ENCODE measurements around the gene ROS1. TPM values are rescaled to one million over a fixed set of nuclear protein-coding genes. Genes with fewer than 3 reads are reported as not detected.
"Not testable (repeated sequence)": the region's sequence is repeated elsewhere in the genome, so short reads cannot be mapped to it uniquely, and the experiment has no call there.

ROS1 gene
- not detected for total RNA-seq

DNA sequence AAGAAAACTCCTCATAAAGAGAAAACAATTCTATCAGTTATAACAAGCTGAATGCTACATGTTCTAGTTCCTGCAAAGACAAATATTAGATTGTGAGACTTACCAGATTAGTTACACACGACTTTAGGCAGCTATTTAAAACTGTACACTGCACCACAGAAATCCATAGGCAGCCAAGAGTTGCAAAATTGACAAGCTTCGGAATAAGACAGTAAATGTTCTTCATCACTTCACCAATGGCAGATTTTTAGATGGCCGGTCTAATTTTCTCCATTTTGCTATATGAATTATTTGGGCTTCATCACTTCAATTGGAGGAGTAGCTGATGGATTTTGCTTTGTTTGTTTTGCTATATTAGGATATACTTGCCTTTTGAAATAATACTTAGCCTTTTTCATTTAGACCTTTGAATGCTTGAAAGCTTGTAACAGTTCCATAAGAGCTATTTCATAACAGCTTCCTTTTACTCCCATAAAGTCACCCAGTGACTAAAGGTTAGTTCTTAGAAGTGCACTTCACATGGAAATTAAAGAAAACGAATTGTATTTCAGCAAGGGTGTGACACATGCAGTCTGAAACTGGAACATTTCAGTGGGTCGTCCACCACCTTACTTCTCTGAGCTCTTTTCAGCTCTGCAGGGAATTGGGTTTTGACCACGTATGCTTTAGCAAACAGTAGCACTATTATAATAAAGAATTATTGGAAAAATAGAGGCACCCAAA lies at the start of gene ROS1:
TSS of gene ROS1 (minus strand) at position 512 of the 723 bp plus-strand sequence. CDS start at position 226, 286 bp downstream.
- Mint-ChIP-seq H3K4me1 (no peaks in the 10 kb centered on the region), H3K27me3 (peaks cover 49% of the 10 kb centered on the region), H3K4me3 (no peak within 1 kb of the TSS), H3K9me3 (no peaks in the 10 kb centered on the region), H3K36me3 (no peaks in the 10 kb centered on the region), H3K27ac (no peak within 1 kb of the TSS)
- DNase-seq: no peak

DNA sequence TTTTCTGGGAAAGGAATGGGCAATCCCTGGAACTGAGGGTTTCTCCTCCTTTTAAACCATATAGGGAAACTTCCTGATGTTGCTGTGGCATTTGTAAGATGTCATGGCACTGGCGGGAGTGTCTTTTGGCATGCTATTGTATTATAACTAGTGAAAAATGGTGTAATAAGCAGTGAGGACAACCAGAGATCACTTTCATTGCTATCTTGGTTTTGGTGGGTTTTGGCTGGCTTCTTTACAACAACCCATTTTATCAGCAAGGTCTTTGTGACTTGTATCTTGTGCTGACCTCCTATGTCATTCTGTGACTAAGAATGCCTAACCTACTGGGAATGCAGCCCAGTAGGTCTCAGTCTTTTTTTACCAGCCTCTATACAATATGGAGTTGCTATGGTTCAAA lies 47.7 kb upstream of the ROS1 start:
- no peak overlapping the region for H3K4me3 Mint-ChIP-seq
- DNase-seq: no peak
- peaks cover 3% of the 10 kb centered on the region for H3K4me1 Mint-ChIP-seq
- no peak overlapping the region for H3K27ac Mint-ChIP-seq
- peaks cover 25% of the 10 kb centered on the region for H3K27me3 Mint-ChIP-seq
- H3K36me3 Mint-ChIP-seq: no peaks in the 10 kb centered on the region
- H3K9me3 Mint-ChIP-seq: no peaks in the 10 kb centered on the region

DNA sequence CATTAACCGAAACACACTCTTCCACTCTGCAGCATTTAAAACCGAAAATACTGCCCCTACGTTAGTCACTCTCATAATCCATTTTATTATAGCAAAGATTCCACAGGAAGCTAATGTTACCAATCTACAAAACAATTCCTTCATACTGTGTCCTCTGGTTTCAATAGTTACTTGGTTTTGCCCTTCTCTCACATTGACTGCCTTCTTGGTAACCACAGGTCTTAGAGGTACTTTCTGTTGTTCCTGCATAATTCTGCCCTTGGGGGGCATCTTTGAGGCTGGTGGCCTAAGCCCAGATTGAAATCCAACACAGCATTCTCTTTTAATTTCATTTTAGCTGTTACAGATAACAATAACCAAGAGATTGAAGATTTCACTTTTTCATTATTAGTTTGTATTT lies 46.9 kb upstream of the ROS1 start:
- peaks cover 3% of the 10 kb centered on the region for H3K4me1 Mint-ChIP-seq
- H3K27me3 Mint-ChIP-seq: peaks cover 19% of the 10 kb centered on the region
- H3K4me3 Mint-ChIP-seq: no peak overlapping the region
- no peaks in the 10 kb centered on the region for H3K36me3 Mint-ChIP-seq
- H3K9me3 Mint-ChIP-seq: no peaks in the 10 kb centered on the region
- DNase-seq: no peak
- no peak overlapping the region for H3K27ac Mint-ChIP-seq

DNA sequence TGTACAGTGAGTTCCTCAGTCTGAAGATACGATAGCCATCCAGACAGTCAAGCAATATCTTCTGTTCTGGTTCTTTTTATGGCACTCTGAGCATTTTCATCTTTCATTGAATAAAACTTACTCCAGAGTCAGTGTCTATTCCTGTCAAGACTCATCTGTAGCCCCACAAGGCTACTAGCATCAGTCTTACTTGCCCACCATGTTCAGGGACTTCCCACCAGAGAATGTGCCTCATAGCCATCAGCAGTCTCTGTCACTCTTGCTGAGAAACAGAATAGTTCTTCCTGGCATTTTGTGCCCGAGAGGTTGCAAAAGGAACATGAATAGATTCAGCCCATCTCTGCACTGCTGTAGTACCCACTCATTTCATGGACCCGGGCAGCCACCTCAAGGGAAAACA lies 44.0 kb upstream of the ROS1 start:
- H3K36me3 Mint-ChIP-seq: no peaks in the 10 kb centered on the region
- H3K4me1 Mint-ChIP-seq: peaks cover 7% of the 10 kb centered on the region
- no peaks in the 10 kb centered on the region for H3K9me3 Mint-ChIP-seq
- no peak overlapping the region for H3K27ac Mint-ChIP-seq
- H3K4me3 Mint-ChIP-seq: no peak overlapping the region
- DNase-seq: no peak
- peaks cover 7% of the 10 kb centered on the region for H3K27me3 Mint-ChIP-seq

DNA sequence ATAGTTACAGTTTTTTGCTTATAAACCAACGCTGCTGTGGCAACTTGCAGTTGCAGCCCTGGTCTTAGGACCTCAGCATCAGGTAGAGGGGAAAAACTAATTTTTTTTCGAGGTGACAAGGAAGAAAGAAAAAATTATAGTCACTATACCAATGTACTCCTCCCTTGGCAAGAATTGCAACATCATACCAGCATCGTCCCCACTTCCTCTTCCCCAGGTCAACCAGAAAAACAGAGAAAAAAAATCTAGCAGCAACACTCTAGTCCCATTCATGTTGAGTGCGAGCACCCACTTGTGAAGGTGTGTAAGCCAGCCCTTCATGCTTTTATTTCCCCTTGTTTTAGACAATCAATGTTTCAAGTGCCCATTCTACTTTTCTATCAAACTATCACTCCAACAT lies 43.6 kb upstream of the ROS1 start:
- no peaks in the 10 kb centered on the region for H3K9me3 Mint-ChIP-seq
- no peak for DNase-seq
- no peak overlapping the region for H3K27ac Mint-ChIP-seq
- H3K4me3 Mint-ChIP-seq: no peak overlapping the region
- no peaks in the 10 kb centered on the region for H3K36me3 Mint-ChIP-seq
- peaks cover 10% of the 10 kb centered on the region for H3K4me1 Mint-ChIP-seq
- H3K27me3 Mint-ChIP-seq: peaks cover 10% of the 10 kb centered on the region

DNA sequence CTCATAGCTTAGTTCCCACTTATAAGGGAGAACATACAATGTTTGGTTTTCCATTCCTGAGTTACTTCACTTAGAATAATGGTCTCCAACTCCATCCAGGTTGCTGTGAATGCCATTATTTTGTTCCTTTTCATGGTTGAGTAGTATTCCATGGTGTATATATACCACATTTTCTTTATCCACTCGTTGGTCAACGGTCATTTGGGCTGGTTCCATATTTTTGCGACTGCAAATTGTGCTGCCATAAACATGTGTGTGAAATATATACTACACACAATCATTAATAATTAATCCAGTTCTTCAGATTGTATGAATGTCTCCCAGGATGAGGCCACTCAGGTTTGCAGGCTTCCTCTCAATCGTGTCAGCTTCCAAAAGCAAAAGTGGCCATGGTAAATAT lies 42.8 kb upstream of the ROS1 start:
- H3K27me3 Mint-ChIP-seq, H3K36me3 Mint-ChIP-seq, H3K4me3 Mint-ChIP-seq, H3K27ac Mint-ChIP-seq, H3K9me3 Mint-ChIP-seq, DNase-seq: not testable (repeated sequence)
- H3K4me1 Mint-ChIP-seq: peaks cover 17% of the 10 kb centered on the region

DNA sequence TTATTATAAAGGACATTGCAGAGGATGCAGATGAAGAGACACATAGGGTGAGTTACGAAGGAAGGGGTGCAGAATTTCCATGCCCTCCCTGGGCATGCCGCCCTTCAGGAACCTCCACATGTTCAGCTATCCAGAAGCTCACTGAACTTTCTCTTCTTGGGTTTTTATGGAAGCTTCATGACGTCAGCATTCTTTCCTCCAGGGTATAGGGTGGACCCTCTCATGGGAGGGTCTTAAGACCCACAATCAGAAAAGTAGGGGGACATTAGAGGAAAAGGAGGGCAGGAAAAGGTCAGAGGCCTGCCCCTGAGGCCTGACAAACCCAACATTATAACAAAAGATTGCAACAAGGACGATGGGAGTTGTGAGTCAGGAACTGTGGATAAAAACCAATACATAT lies 42.1 kb upstream of the ROS1 start:
- Mint-ChIP-seq H3K9me3 (no peaks in the 10 kb centered on the region), H3K27ac (no peak overlapping the region), H3K27me3 (peaks cover 4% of the 10 kb centered on the region), H3K4me1 (peaks cover 18% of the 10 kb centered on the region), H3K36me3 (no peaks in the 10 kb centered on the region), H3K4me3 (no peak overlapping the region)
- no peak for DNase-seq

DNA sequence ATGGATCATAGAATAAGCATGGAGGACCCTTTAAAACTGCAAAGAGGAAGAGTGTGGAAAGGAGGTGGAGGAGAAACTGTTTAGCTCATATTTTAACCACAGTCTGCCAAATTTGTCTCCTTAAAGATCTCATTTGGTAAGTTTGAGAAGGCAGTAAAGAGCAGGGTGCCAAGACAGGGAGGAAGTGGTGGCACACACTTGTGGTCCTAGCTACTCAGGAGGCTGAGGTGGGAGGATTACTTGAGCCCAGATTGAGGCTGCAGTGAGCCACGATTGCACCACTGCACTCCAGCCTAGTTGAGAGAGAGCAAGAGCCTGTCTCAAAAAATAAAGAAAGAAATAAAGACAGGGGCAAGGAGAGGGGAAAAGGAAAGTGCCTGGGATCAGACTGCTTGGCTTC lies 39.9 kb upstream of the ROS1 start:
- Mint-ChIP-seq H3K27me3 (peaks cover 14% of the 10 kb centered on the region), H3K9me3 (no peaks in the 10 kb centered on the region), H3K4me1 (peaks cover 15% of the 10 kb centered on the region), H3K36me3 (no peaks in the 10 kb centered on the region), H3K4me3 (no peak overlapping the region), H3K27ac (no peak overlapping the region)
- DNase-seq: no peak

DNA sequence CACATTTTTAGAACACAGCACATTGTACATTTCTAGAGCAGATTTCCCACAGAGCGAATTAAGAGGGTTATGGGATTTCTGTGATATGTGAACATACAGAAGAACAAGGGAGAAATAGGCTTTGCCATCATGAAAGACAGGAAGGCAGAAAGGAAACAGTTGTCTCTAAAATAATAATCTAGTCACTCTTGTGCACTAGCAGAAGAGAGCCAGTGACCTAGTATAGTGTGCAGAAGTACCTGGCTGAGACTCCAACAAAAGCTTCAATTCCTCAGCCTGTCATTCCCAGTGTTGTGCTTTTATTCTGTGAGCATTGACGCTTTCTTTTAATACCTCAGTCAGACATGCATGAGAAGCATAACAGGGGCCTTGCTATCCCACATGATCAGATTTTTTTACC lies 39.0 kb upstream of the ROS1 start:
- Mint-ChIP-seq H3K4me1 (peaks cover 15% of the 10 kb centered on the region), H3K27ac (no peak overlapping the region), H3K27me3 (peaks cover 16% of the 10 kb centered on the region), H3K4me3 (no peak overlapping the region), H3K9me3 (no peaks in the 10 kb centered on the region), H3K36me3 (no peaks in the 10 kb centered on the region)
- no peak for DNase-seq

DNA sequence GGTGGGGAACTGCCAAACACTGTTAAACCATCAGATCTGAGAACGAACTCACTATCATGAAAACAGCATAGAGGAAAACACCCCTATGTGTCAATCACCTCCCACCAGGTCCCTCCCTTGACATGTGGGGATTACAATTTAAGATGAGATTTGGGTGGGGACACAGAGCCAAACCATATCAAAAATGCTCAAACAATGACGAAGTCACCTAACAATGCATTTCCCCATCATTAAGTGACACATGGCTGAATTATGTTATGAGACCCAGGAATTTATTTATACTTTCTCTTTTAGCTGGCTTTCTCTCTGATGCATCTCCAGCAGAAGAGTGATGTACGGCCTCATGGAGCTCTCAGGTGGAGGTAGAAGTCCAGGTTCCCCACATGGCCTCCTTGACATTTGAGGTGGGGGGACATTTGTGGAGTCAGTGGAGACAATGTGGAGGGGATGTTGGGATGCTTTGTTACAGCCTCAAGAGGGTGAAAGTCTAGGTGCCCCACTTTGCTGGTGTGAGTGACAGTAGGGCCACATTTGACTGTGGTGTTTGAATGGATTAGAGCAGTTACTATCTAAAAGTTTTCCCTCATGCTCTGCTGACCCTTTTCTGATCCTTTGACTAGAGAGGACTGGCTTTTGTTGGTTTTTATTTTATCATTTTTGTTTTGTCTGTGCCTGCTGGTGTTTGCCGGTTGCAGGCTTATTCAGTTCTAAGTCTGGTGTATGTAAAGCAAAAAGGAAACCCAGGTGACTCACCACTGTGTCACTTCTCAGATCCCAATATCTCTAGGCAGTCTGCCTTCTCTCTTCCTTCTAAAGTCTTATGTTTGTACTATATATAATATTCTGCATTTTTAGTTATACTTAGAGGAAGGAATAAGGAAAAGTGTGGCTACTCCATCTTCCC lies 38.3 kb upstream of the ROS1 start:
- peaks cover 16% of the 10 kb centered on the region for H3K27me3 Mint-ChIP-seq
- no peak for DNase-seq
- peaks cover 15% of the 10 kb centered on the region for H3K4me1 Mint-ChIP-seq
- H3K4me3 Mint-ChIP-seq: no peak overlapping the region
- H3K36me3 Mint-ChIP-seq: no peaks in the 10 kb centered on the region
- no peaks in the 10 kb centered on the region for H3K9me3 Mint-ChIP-seq
- H3K27ac Mint-ChIP-seq: no peak overlapping the region

DNA sequence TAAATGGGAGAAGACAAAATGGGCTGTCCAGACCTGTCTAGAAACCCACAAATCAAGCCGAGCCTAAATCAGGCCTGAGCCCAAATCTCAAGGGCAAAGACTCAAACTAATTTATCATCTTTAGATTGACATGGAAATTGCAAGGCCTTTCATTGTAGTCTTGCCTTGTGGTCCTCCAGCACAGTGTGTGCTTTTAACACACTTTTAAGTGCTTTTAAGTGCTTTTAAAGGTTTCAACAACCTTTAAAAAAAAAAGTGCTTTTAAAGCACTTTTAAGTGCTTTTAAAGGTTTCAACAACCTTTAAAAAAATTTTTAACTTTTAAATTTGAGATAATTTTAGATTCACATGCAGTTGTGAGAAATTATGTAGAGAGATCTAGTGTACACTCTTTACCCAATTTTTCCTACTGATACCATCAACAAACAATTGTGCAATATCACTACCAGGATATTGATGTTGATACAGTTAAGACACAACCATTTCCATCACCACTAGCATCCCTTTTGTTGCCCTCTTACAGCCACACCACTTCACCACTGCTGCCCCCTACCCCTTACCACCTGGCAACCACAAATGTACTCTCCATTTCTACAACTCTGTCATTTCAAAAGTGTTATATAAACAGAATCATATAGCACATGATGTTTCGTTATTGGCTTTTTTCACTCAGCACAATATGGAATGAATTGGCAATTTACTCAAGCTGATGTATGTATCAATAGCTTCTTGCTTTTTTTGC lies 33.6 kb upstream of the ROS1 start:
- H3K36me3 Mint-ChIP-seq: no peaks in the 10 kb centered on the region

DNA sequence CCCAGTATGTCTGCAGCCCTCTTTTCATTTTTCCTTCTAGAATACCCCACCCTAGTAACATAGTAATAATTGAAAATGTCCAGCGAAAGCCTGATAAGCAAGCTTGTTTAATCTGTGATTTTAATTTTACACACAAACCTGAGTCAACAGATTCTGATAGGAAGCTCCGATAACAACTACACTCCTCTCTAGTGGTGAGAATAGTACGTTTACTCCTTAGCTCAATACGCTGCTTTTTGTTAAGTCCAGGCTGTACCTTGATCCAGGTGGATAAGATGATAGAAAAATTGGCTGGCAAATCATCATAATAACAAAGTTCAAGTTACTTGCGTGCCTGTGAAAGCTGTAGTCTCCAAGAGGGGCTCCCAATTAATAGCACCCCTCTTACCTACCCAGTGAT lies 31.3 kb upstream of the ROS1 start:
- Mint-ChIP-seq H3K36me3 (no peaks in the 10 kb centered on the region), H3K4me3 (no peak overlapping the region), H3K9me3 (no peaks in the 10 kb centered on the region), H3K27me3 (peaks cover 9% of the 10 kb centered on the region), H3K4me1 (no peaks in the 10 kb centered on the region), H3K27ac (no peak overlapping the region)
- no peak for DNase-seq

More for the DNA sequence above, 33.6 kb upstream of the ROS1 start:
- peaks cover 9% of the 10 kb centered on the region for H3K4me1 Mint-ChIP-seq
- no peak overlapping the region for H3K4me3 Mint-ChIP-seq
- no peak overlapping the region for H3K27ac Mint-ChIP-seq
- H3K9me3 Mint-ChIP-seq: no peaks in the 10 kb centered on the region
- H3K27me3 Mint-ChIP-seq: peaks cover 13% of the 10 kb centered on the region
- DNase-seq: no peak

DNA sequence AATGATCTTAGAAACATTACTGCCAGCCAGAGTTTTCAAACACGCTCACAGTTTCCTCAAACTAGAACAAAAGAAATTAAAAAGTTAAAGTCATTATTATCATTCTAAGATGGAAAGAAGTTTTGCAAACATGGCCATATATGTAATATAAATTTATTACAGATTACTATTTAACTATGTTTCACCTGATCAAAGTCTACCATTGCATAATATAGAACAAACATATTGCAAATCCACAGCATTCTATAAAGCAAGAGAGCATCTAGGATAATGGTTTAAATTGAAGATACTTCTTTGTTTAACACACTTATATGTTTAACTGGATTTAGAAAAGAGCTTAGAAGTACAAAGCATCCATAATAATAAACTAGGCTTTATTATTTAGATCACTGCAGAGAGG lies 30.5 kb upstream of the ROS1 start:
- Mint-ChIP-seq H3K9me3 (no peaks in the 10 kb centered on the region), H3K36me3 (no peaks in the 10 kb centered on the region), H3K4me3 (no peak overlapping the region), H3K27ac (no peak overlapping the region), H3K27me3 (peaks cover 11% of the 10 kb centered on the region), H3K4me1 (no peaks in the 10 kb centered on the region)
- no peak for DNase-seq

DNA sequence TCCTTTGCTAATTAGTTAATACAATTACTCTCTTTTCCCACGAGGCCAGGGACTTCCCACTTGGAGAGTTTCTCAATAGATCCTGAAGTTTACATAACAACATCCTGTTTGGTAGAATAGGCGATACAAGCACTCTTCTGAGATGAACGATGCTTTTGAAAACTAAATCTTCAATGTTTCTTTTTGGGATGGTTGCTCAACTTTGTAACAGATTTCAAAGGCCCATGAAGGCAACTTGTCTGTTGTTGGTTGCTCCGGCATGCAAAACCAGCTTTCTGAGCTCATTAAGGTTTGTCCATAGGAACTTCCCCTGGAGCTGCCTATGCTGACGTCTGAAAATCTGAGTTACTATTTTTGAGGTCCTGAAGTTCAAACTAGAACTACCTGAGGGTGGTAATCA lies 25.9 kb upstream of the ROS1 start:
- H3K9me3 Mint-ChIP-seq: no peaks in the 10 kb centered on the region
- DNase-seq: no peak
- peaks cover 30% of the 10 kb centered on the region for H3K27me3 Mint-ChIP-seq
- H3K4me3 Mint-ChIP-seq: no peak overlapping the region
- H3K36me3 Mint-ChIP-seq: no peaks in the 10 kb centered on the region
- H3K27ac Mint-ChIP-seq: no peak overlapping the region
- H3K4me1 Mint-ChIP-seq: no peaks in the 10 kb centered on the region
